HS-5 (cell line): ENCODE measurements around the gene BBS9.
"Not testable (repeated sequence)": the region's sequence is repeated elsewhere in the genome, so short reads cannot be mapped to it uniquely, and the experiment has no call there.

Source experiments
- DNase-seq: peaks from one replicate; pipeline ENCODE4 v3.0.0-alpha.2; 2012; ENCODE audit warnings: low read depth

The BBS9 gene

GRCh38 chr7:33500703-33501701, 371.6 kb downstream of the BBS9 start:
- no peak for DNase-seq

- DNase-seq = no peak
Measured at GRCh38 chr7:33503014-33503413, 373.6 kb downstream of the BBS9 start.

- DNase-seq = no peak
Measured at GRCh38 chr7:33503736-33504135, 374.4 kb downstream of the BBS9 start.

GRCh38 chr7:33504266-33504665, 374.9 kb downstream of the BBS9 start:
- no peak for DNase-seq

GRCh38 chr7:33509206-33509605, 379.8 kb downstream of the BBS9 start:
- no peak for DNase-seq

GRCh38 chr7:33511778-33512177, 382.4 kb downstream of the BBS9 start:
- no peak for DNase-seq

GRCh38 chr7:33516568-33516967, 387.2 kb downstream of the BBS9 start:
- DNase-seq = no peak

- no peak for DNase-seq
Measured at GRCh38 chr7:33517191-33517590, 387.8 kb downstream of the BBS9 start.

GRCh38 chr7:33527008-33527407, 397.6 kb downstream of the BBS9 start:
- DNase-seq = not testable (repeated sequence)

GRCh38 chr7:33527613-33528012, 398.2 kb downstream of the BBS9 start:
- not testable (repeated sequence) for DNase-seq

- DNase-seq = no peak
Measured at GRCh38 chr7:33529070-33529469, 399.7 kb downstream of the BBS9 start.

GRCh38 chr7:33530664-33531063, 401.3 kb downstream of the BBS9 start:
- DNase-seq = no peak

- DNase-seq = no peak
Measured at GRCh38 chr7:33531888-33532287, 402.5 kb downstream of the BBS9 start.

GRCh38 chr7:33534833-33535232, 405.5 kb downstream of the BBS9 start:
- no peak for DNase-seq

GRCh38 chr7:33535989-33536388, 406.6 kb downstream of the BBS9 start:
- DNase-seq = no peak

GRCh38 chr7:33536398-33537103, 407.2 kb downstream of the BBS9 start:
- no peak for DNase-seq

GRCh38 chr7:33537104-33537477, 407.7 kb downstream of the BBS9 start:
- no peak for DNase-seq

- DNase-seq = no peak
Measured at GRCh38 chr7:33539198-33539597, 409.8 kb downstream of the BBS9 start.

- no peak for DNase-seq
Measured at GRCh38 chr7:33539659-33540400, 410.5 kb downstream of the BBS9 start.

- DNase-seq = no peak
Measured at GRCh38 chr7:33547880-33548279, 418.5 kb downstream of the BBS9 start.

GRCh38 chr7:33550363-33550762, 421.0 kb downstream of the BBS9 start:
- no peak for DNase-seq

- DNase-seq = no peak
Measured at GRCh38 chr7:33550979-33551378, 421.6 kb downstream of the BBS9 start.
